Measurements from ENCODE around the gene FAM20C. TPM values are rescaled to one million over a fixed set of nuclear protein-coding genes. Genes with fewer than 3 reads are reported as not detected.

FAM20C gene
- total RNA-seq, 1 experiment from 2014 or later = 62.6 TPM

GRCh38 chr7:144454-144826, 47.9 kb upstream of the FAM20C start:
- Histone ChIP-seq H2BK120ac (ENCODE audit: low read depth, low read length, poor library complexity, severe bottlenecking) (no peak overlapping the region), H3K23me2 (ENCODE audit: insufficient read length, low read depth, low read length, poor library complexity, severe bottlenecking) (peaks cover under 1% of the 10 kb centered on the region), H4K8ac (replicated peaks; ENCODE audit: insufficient read length, low read depth, low read length) (no peak overlapping the region), H4K20me1 (ENCODE audit: control insufficient read depth, insufficient read depth, insufficient read length) (no peaks in the 10 kb centered on the region), H3K23ac (ENCODE audit: insufficient read length, low read depth, low read length) (no peak overlapping the region), H3K9ac (ENCODE audit: extremely low read depth, insufficient read length, low read length) (no peak overlapping the region), H3K4me1 (ENCODE audit: insufficient read depth, low read length) (no peaks in the 10 kb centered on the region), H3K4ac (ENCODE audit: low read depth, low read length) (no peak overlapping the region), H3K79me1 (ENCODE audit: insufficient read depth, low read depth, low read length, poor library complexity, severe bottlenecking) (no peaks in the 10 kb centered on the region), H3K14ac (ENCODE audit: insufficient read depth, low read length) (no peak overlapping the region), H4K5ac (ENCODE audit: insufficient read length, low read depth, low read length) (no peak overlapping the region), H3K56ac (ENCODE audit: insufficient read length, low read depth, low read length) (no peak overlapping the region), H3K79me2 (ENCODE audit: insufficient read depth, low read length) (no peaks in the 10 kb centered on the region), H2BK15ac (ENCODE audit: low read depth, low read length) (no peak overlapping the region), H2AFZ (ENCODE audit: low read length) (no peak overlapping the region), H3K9me3 (ENCODE audit: control insufficient read depth, low read depth, low read length) (no peaks in the 10 kb centered on the region), H2BK5ac (ENCODE audit: insufficient read length, low read length) (no peak overlapping the region), H2AK5ac (ENCODE audit: insufficient read length, low read length) (no peak overlapping the region), H2BK20ac (ENCODE audit: low read depth, low read length, poor library complexity, severe bottlenecking) (no peak overlapping the region), H3K27me3 (ENCODE audit: insufficient read depth, low read length) (no peaks in the 10 kb centered on the region), H3K4me2 (ENCODE audit: insufficient read depth, insufficient read length, low read length) (no peak overlapping the region), H3K27ac (ENCODE audit: insufficient read length, low read depth, low read length) (no peak overlapping the region), H2BK12ac (ENCODE audit: insufficient read length, low read depth, low read length) (no peak overlapping the region), H3T11ph (ENCODE audit: low read length) (no peak overlapping the region), H3K18ac (ENCODE audit: insufficient read length, low read depth, low read length) (no peak overlapping the region), H4K91ac (ENCODE audit: insufficient read length, low read depth, low read length) (no peak overlapping the region)
- no CpG with 5 or more reads among the region's 15 CpGs for WGBS (ENCODE audit: extremely low coverage, insufficient read length, low lambda C conversion rate)
- Mint-ChIP-seq H3K4me1 (peaks cover 7 to 10% of the 10 kb centered on the region in 2 experiments), H3K4me3 (no peak overlapping the region), H3K27me3 (ENCODE audit: low read depth) (no peaks in the 10 kb centered on the region; the same call in 1 of the 2 replicates), H3K27ac (no peak overlapping the region), H3K9me3 (no peaks in the 10 kb centered on the region), H3K36me3 (ENCODE audit: insufficient read depth in 1 of 3, low read depth in 3 of 3) (peaks cover 15 to 32% (median 29%) of the 10 kb centered on the region in 3 experiments; a peak in 6 of 7 replicates)
- DNase-seq = no peak
- TF ChIP-seq CTCF (conservative IDR thresholded peaks at IDR 0.05) = no peak
